ENCODE measurements around the gene C1orf74. TPM values are rescaled to one million over a fixed set of nuclear protein-coding genes. Genes with fewer than 3 reads are reported as not detected.

The C1orf74 gene
- polyA plus RNA-seq, 3 donors, result 3.4 to 3.8 (median 3.7) TPM

DNA sequence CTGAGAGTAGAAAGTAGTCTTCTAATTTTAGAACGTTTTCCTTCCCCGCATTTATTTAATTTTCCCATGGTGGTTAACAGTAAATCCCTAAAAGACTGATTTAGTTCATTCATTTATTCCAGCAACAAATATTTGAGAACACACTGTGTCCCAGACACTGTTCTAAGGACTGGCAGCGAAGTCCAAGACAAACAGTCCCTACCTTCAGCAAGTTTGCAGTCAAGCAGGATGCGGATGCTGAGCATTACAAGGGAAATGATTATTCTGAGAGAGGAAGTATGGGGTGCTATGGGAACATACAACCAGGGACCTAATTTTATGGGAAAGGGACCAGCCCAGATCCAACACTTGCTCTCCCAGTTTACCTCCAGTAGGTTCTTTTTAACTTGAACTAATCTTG lies 1.2 kb upstream of the C1orf74 start:
- DNase-seq (ENCODE audit: extremely low read depth in 1 of 11, low read depth in 9 of 11, low spot score in 4 of 11), result no peak

- DNase-seq (ENCODE audit: extremely low read depth in 1 of 11, low read depth in 9 of 11, low spot score in 4 of 11), result no peak
Observed at GRCh38 chr1:209783386-209783785, 973 bp downstream of the C1orf74 start.

DNA sequence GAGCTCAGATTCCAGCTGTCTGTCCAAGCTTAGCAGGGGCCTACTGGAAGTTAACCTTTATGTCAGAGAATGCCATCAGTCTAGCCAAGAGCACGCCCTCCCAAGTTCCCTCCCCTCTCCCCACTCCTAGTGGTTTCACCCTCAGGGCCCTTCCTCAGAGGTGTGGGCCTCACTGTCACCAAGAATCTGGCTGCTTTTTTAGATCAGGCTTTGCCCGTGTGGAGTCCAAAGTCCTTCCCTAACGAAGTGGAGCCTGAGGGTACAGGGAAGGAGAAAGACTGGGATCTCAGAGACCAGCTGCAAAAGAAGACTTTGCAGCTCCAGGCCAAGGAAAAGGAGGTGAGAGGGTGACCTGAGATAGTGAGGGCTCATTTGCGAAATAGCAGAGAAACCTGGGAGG lies 4.1 kb downstream of the C1orf74 start:
- no peak for DNase-seq (ENCODE audit: extremely low read depth in 1 of 11, low read depth in 9 of 11, low spot score in 4 of 11)

DNA sequence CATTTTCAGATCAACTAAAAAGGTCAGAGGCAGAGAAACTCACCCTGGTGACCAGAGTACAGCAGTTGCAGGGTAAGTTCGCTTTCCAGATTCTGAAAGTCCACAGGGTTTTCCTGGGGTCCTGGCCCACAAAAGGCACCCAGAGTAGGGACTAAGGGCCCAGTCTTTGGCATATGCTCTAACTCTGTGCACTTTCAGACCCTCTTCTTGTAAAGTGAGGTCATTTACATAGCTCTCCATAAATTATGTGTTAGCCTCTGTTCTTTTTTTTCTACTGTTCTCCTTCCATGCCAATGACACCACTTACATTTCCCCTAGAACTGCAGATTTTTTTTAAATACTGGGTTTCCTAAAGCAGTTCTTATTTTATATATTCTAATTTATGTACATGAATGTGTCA lies 6.3 kb downstream of the C1orf74 start:
- no peak for DNase-seq (ENCODE audit: extremely low read depth in 1 of 11, low read depth in 9 of 11, low spot score in 4 of 11)

DNA sequence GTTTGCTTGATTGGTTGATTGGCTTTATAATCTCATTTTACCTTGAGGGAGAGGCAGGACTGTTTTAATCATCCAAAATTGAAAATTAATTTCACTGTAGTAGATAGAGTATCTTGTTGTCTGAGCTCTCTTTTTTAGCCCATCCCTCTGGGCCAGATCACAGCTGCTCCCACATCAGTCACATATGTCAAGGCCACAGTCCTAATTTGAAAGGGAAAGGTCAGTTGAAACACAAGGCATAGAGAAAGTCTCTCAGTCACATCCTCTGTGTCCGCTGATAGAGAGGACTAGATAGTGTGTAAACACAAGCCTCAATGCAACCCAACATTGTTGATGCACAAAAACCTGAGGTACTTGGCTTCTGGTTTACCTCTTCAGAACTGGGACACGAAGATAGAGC lies 6.8 kb downstream of the C1orf74 start:
- DNase-seq (ENCODE audit: extremely low read depth in 1 of 11, low read depth in 9 of 11, low spot score in 4 of 11), result no peak

DNA sequence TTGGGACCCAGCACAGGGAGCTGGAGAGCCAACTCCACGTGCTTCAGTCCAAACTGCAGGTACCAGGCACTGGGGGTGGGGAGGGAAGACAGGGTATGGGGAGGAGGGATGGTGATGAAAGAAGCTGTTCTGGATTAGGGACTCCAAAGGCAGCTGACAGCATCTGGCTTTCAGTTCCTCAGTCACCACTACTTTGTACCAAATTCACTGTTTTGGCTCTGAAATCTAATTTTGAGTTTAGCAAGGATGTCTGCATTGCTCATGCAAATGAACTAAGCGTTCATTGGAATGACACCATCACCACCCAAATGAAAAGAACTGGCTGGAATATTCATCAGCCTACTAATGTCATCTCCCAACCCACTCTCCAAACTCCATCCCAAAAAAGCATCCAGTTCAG lies 8.7 kb downstream of the C1orf74 start:
- no peak for DNase-seq (ENCODE audit: extremely low read depth in 1 of 11, low read depth in 9 of 11, low spot score in 4 of 11)

DNA sequence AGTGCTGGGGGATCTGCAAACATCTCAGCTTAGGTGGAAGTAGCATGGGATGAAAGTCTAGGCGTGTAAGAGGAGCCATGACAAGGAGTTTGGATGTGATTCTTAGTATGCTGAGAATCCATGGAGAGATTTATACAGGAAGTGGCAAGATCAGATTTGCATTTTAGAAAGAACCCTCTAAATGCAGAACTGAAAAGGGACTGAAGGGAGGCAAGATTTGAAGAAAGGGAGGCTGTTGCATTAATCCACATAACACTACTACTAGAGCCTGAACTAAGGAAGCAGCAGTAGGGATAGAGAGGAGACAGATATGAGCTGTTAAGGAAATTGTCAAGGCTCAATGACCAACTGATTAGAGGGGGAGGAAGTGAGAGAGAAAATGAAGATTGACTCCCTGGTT lies 9.8 kb downstream of the C1orf74 start:
- no peak for DNase-seq (ENCODE audit: extremely low read depth in 1 of 11, low read depth in 9 of 11, low spot score in 4 of 11)

DNA sequence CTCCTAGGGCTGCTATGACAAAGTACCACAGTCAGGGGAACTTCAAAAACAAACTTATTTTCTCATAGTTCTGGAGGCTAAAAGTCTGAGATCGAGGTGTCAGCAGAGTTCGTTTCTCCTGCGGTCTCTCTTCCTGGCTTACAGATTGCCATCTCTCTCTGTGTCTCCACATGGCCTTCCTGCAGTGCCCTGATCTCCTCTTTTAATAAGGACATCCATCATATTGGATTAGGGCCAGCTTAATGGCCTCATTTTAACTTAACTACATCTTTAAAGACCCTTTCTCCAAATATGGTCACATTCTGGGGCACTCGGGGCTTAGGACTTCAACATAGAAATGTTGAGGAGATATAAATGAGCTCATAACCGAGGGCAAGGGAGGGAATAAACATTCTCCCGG lies 12.2 kb downstream of the C1orf74 start:
- DNase-seq (ENCODE audit: extremely low read depth in 1 of 11, low read depth in 9 of 11, low spot score in 4 of 11), result no peak

GRCh38 chr1:209770636-209771415 lies 13.5 kb downstream of the C1orf74 start:
- no peak for DNase-seq (ENCODE audit: extremely low read depth in 1 of 11, low read depth in 9 of 11, low spot score in 4 of 11)

DNA sequence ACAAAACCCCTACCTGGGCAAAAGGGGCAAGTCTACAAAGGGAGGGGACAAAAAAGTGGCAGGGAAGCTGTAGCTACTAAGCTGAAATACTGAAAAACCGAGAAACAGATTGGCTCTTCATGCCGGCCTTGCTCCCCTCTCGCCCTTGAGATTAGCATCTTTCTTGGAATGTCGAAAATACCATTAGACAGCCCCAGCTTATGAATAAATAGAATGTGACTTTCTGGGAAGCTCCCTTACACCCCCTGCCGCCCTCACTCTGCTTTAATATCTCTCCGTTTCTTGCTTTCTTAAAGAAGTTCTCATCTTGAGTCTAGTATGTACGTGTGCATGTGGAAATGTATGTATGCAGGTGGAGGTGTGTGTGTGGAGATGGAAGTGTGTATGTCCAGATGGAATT lies 14.4 kb downstream of the C1orf74 start:
- DNase-seq (ENCODE audit: extremely low read depth in 1 of 11, low read depth in 9 of 11, low spot score in 4 of 11), result no peak

DNA sequence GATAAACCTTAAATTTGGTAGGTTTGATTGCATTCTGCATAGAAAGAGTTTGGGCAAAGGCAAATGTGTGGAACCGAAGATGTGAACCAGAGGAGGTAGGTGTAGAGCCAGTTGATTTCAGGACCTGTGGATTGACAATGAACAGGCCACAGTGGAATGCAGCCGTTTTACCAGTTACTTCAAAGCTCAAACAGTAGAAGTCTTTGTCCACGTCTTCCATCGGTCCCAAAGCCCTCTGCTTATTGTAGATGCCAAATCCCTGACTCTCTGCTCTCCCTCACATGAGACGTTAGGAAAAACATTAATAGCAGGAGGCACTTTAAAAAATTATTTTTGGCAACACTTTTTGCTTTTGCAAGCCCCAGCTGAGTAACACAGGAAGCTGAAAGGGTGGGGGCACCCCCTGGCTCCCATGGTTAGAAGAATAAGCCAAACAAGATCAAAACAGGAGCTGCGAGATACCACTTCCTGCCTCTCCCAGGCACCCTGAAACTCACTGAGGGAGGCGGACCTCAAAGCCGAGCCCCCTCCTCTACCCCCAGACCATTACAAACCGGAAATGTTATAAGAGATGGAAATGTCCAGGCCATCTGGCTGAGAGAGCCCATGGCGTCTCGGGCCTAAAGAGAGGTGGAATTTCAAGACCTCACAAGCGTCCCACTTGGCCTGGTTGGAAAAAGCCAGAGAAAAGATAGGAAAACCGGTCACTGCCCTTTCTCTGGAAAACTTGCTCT lies 15.0 kb downstream of the C1orf74 start:
- peak in 2 of 11 donors; percentile 24 for DNase-seq (ENCODE audit: extremely low read depth in 1 of 11, low read depth in 9 of 11, low spot score in 4 of 11)

DNA sequence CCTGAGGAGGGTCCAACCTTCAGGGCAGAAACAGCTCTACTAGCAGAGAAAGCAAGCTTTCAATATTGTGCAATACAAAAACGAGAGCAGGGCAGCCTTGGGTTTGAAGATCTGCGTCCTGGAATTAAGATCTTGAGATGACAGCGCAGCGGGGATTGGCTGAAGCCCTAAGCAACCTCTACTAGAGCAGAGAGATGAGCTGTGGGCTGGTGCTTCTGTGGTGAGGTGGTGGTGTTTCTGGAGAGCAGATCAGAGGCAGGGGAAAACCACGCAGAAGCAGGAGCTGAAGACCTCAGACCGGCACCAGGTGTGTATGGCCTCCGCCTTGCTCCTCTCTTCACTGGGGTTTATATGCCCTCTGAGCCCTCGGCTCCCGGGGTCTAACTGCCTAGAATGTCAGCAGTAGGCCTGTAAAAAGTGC lies 16.0 kb downstream of the C1orf74 start:
- DNase-seq (ENCODE audit: extremely low read depth in 1 of 11, low read depth in 9 of 11, low spot score in 4 of 11), result no peak

GRCh38 chr1:209767706-209768105 lies 16.7 kb downstream of the C1orf74 start:
- no peak for DNase-seq (ENCODE audit: extremely low read depth in 1 of 11, low read depth in 9 of 11, low spot score in 4 of 11)

DNA sequence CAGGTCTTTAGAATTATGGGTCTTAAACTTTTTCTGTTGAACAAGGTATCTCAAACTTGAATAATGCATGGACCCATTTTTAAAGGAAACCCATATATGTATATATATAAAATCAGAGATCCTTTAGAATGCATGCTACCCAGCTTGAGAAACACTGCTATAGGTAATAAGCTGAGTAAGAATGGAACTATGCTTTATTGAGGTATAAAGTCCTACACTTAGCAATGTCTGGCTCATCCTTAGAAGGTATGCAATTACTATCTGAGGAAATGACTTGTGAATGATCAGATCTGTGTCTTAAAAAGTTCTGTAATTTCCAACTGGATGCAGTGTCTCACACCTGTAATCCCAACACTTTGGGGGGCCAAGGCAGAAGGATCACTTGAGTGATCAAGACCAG lies 17.3 kb downstream of the C1orf74 start:
- DNase-seq (ENCODE audit: extremely low read depth in 1 of 11, low read depth in 9 of 11, low spot score in 4 of 11), result no peak

DNA sequence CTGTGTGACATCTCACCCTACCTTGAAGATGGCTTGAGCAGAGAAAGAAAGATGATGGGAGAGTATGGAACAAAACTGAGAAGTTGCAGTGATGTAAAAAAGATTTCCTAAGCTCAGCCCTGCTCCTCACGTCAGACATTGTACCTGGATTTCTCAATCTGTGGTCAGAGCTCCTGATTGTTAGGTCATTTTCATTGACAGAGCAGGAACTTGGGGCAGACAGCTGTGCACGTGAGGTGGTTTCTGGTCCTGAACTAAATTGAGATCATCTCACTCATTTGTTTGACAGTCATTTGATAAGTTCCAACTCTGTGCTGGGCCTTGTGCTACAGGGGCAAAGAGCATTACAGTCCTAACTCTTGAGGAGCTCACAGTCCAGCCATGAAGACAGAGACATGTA lies 18.3 kb downstream of the C1orf74 start:
- no peak for DNase-seq (ENCODE audit: extremely low read depth in 1 of 11, low read depth in 9 of 11, low spot score in 4 of 11)

DNA sequence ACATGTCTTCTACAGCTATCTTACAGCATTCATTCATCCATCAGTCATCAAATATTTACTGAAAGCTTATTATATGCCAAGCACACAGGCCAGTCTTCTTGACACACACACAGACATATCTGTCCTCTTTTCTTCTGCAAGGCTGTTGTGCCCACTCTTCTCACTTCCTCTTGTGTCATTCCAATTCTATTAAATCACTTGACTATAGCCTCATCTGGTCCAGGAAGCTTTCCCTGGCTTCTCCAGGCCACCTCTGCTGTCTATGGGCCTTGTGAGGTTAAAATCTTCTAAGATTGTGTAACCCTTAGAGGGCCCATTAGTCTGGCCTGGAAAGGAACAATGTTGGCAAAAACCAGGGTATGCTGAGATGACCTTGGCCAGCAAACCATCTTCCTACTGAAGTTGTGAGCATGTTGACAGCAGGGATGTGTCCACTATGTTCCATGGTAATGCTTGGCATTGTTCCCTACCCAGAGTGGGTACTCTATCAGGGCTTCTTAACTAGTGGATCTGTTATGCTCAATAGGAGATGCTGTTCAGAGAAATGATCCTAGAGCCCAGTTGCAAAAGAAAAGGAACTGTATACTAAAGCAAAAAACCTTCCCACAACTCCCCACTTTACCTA lies 23.2 kb downstream of the C1orf74 start:
- DNase-seq (ENCODE audit: extremely low read depth in 1 of 11, low read depth in 9 of 11, low spot score in 4 of 11), result no peak

GRCh38 chr1:209759829-209760359 lies 24.5 kb downstream of the C1orf74 start:
- no peak for DNase-seq (ENCODE audit: extremely low read depth in 1 of 11, low read depth in 9 of 11, low spot score in 4 of 11)

- no peak for DNase-seq (ENCODE audit: extremely low read depth in 1 of 11, low read depth in 9 of 11, low spot score in 4 of 11)
Observed at GRCh38 chr1:209758400-209758799, 26.0 kb downstream of the C1orf74 start.

DNA sequence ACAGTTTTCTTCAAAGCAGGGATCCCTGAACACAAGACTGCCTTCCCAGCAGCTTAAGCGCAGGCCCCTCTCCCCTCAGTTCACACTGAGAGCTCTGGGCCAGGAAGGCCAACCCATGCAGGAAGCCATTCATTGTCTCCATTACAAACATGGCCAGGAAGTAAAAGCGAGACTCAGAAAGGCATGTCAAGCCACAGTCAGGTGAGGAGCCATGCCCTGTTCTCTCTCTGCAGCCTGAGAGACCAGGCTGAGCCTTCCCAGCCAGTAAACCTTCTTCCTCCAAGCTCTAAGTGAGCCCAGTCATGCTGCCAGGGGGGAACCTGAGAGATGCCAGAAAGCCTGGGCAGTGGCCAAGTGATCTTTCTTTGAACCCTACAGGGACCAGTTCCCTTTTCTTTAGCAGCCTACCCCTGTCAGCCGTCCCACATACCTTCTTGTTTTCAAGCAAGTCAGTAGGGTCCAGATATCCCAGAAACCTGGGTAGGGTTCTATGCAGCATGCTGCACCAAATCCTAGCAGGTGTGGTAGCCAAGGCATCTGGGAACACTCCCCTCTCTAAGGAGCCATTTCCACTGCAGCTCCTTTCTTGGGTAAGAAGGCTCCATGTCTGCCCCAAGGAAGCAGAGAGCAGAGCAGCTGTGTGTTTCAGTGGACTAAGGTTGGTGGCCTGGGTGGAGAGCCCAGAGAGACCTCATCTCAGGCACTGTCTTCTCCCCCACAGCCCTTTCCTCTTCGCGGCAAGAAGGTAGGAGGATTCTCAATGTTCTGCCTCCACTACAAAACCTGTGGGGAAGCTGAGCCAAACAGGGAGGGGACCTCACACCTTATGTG lies 27.5 kb downstream of the C1orf74 start:
- no peak for DNase-seq (ENCODE audit: extremely low read depth in 1 of 11, low read depth in 9 of 11, low spot score in 4 of 11)
